ENCODE data around the gene GATB. TPM values are rescaled to one million over a fixed set of nuclear protein-coding genes. Genes with fewer than 3 reads are reported as not detected.

Gene GATB
- total and polyA plus RNA-seq, 2 donors (not counting 1 experiment from before 2014, with no cell fraction given) = 11.6 to 19.2 TPM

GRCh38 chr4:151797853-151798252 is 37.0 kb upstream of the GATB start:
- CTCF ChIA-PET = interaction anchor here (1.0 kb wide), 1 partner anchor 7 kb away, joined by 3 read pairs; no protein-coding TSS in a partner anchor

GRCh38 chr4:151797131-151797530 is 36.3 kb upstream of the GATB start:
- H3K36me3 ChIP-seq (replicated peaks in 1 of 2; ENCODE audit: control extremely low read depth in 1 of 2, control insufficient read depth in 1 of 2, extremely low read depth in 1 of 2, insufficient read depth in 2 of 2, low read length in 1 of 2) = no peaks in the 10 kb centered on the region
- H4K20me1 ChIP-seq (ENCODE audit: control insufficient read depth, insufficient read depth, low read length, poor library complexity, severe bottlenecking) = no peaks in the 10 kb centered on the region
- ChIA-PET POLR2A (no interaction called here), CTCF (no interaction called here)
- no peak for TF ChIP-seq CTCF (IDR thresholded peaks at IDR 0.05)
- TF ChIP-seq EZH2 (IDR thresholded peaks at IDR 0.05; ENCODE audit: borderline replicate concordance, insufficient read depth, low read depth, low read length, poor library complexity, severe bottlenecking) = no peak
- no peak overlapping the region for H3K4me3 ChIP-seq (ENCODE audit: control extremely low read depth in 1 of 5, extremely low read depth in 1 of 5, insufficient read depth in 1 of 5, low read depth in 2 of 5, low read length in 4 of 5)
- Mint-ChIP-seq H3K4me1 (no peaks in the 10 kb centered on the region), H3K27me3 (peaks cover 9% of the 10 kb centered on the region), H3K4me3 (no peak overlapping the region), H3K9me3 (ENCODE audit: insufficient read depth) (no peaks in the 10 kb centered on the region), H3K27ac (no peak overlapping the region)
- intact Hi-C loops (cut with micrococcal nuclease) = no loop called here
- no peak overlapping the region for H3K27ac ChIP-seq (ENCODE audit: low read length in 2 of 2)
- DNase-seq (no peak), ATAC-seq (ENCODE audit: low read depth) (no peak)
- no peaks in the 10 kb centered on the region for H3K79me2 ChIP-seq (ENCODE audit: control insufficient read depth, insufficient read depth, low read length)
- no peaks in the 10 kb centered on the region for H3K9me3 ChIP-seq (ENCODE audit: control extremely low read depth in 1 of 3, control insufficient read depth in 2 of 3, insufficient read depth in 1 of 3, low read length in 2 of 3)
- 92% methylated on average over 3 of the region's 3 CpGs for WGBS (ENCODE audit: insufficient coverage)
- H3K9ac ChIP-seq (ENCODE audit: low read length) = no peak overlapping the region
- no peak overlapping the region for H2AFZ ChIP-seq (ENCODE audit: insufficient read depth, low read depth, low read length, poor library complexity, severe bottlenecking)
- peaks cover 0 to 4% (median 2%) of the 10 kb centered on the region in 4 experiments for H3K27me3 ChIP-seq (replicated peaks in 1 of 4; ENCODE audit: control extremely low read depth in 1 of 4, control insufficient read depth in 3 of 4, insufficient read depth in 4 of 4, low read length in 3 of 4)
- H3K4me1 ChIP-seq (ENCODE audit: control insufficient read depth in 2 of 2, insufficient read depth in 2 of 2, low read length in 2 of 2) = no peaks in the 10 kb centered on the region
- no peak overlapping the region for H3K4me2 ChIP-seq (replicated peaks; ENCODE audit: low read depth, low read length, poor library complexity, severe bottlenecking)

More at GRCh38 chr4:151797853-151798252, 37.0 kb upstream of the GATB start:
- Mint-ChIP-seq H3K4me1 (no peaks in the 10 kb centered on the region), H3K9me3 (ENCODE audit: insufficient read depth) (no peaks in the 10 kb centered on the region), H3K27ac (no peak overlapping the region), H3K4me3 (no peak overlapping the region), H3K27me3 (peaks cover 9% of the 10 kb centered on the region)
- Histone ChIP-seq H3K9ac (ENCODE audit: low read length) (no peak overlapping the region), H3K79me2 (ENCODE audit: control insufficient read depth, insufficient read depth, low read length) (no peaks in the 10 kb centered on the region), H3K4me3 (ENCODE audit: control extremely low read depth in 1 of 5, extremely low read depth in 1 of 5, insufficient read depth in 1 of 5, low read depth in 2 of 5, low read length in 4 of 5) (no peak overlapping the region), H3K27ac (ENCODE audit: low read length in 2 of 2) (no peak overlapping the region), H4K20me1 (ENCODE audit: control insufficient read depth, insufficient read depth, low read length, poor library complexity, severe bottlenecking) (no peaks in the 10 kb centered on the region), H3K27me3 (replicated peaks in 1 of 4; ENCODE audit: control extremely low read depth in 1 of 4, control insufficient read depth in 3 of 4, insufficient read depth in 4 of 4, low read length in 3 of 4) (peaks cover 0 to 4% (median under 1%) of the 10 kb centered on the region in 4 experiments), H3K4me2 (replicated peaks; ENCODE audit: low read depth, low read length, poor library complexity, severe bottlenecking) (no peak overlapping the region), H3K9me3 (ENCODE audit: control extremely low read depth in 1 of 3, control insufficient read depth in 2 of 3, insufficient read depth in 1 of 3, low read length in 2 of 3) (no peaks in the 10 kb centered on the region), H3K4me1 (ENCODE audit: control insufficient read depth in 2 of 2, insufficient read depth in 2 of 2, low read length in 2 of 2) (no peaks in the 10 kb centered on the region), H2AFZ (ENCODE audit: insufficient read depth, low read depth, low read length, poor library complexity, severe bottlenecking) (no peak overlapping the region), H3K36me3 (replicated peaks in 1 of 2; ENCODE audit: control extremely low read depth in 1 of 2, control insufficient read depth in 1 of 2, extremely low read depth in 1 of 2, insufficient read depth in 2 of 2, low read length in 1 of 2) (no peaks in the 10 kb centered on the region)
- intact Hi-C loops (cut with micrococcal nuclease) = no loop called here
- POLR2A ChIA-PET = no interaction called here
- no peak for TF ChIP-seq EZH2 (IDR thresholded peaks at IDR 0.05; ENCODE audit: borderline replicate concordance, insufficient read depth, low read depth, low read length, poor library complexity, severe bottlenecking)
- TF ChIP-seq CTCF (IDR thresholded peaks at IDR 0.05) = no peak
- DNase-seq (no peak), ATAC-seq (ENCODE audit: low read depth) (no peak)
